ENCODE measurements around the gene SPAG17. TPM values are rescaled to one million over a fixed set of nuclear protein-coding genes. Genes with fewer than 3 reads are reported as not detected.

Gene SPAG17
- total and polyA plus RNA-seq, 8 donors, result 1.3 to 18.3 (median 9.7) TPM

DNA sequence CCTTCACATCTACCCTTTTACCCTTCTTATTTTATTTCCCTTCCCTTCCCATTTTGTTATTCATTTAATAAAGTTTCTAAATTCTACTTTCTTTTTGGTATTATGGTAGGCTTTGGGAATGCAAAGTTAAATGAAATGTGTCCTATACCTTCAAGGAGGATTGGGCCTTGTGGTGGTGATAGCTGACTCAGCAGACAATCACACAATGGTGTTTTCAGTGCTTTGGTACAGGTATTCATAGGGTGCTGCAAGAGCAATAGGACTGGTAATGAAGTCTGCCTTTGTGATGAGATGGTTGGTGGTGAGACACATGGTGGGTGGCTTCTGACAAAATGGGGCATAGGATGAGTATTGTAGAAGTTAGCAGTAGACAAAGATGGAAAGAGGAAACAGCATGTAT is 21.9 kb upstream of the SPAG17 start:
- ATAC-seq, result no peak
- Histone ChIP-seq H3K4me1 (no peaks in the 10 kb centered on the region), H3K36me3 (no peaks in the 10 kb centered on the region), H3K4me3 (no peak overlapping the region), H3K27ac (no peak overlapping the region), H3K9me3 (no peaks in the 10 kb centered on the region), H3K27me3 (no peaks in the 10 kb centered on the region)
- intact Hi-C loops (cut with DNase I), result no loop called here
- TF ChIP-seq CTCF (IDR thresholded peaks at IDR 0.05), result no peak
- DNase-seq, result no peak

DNA sequence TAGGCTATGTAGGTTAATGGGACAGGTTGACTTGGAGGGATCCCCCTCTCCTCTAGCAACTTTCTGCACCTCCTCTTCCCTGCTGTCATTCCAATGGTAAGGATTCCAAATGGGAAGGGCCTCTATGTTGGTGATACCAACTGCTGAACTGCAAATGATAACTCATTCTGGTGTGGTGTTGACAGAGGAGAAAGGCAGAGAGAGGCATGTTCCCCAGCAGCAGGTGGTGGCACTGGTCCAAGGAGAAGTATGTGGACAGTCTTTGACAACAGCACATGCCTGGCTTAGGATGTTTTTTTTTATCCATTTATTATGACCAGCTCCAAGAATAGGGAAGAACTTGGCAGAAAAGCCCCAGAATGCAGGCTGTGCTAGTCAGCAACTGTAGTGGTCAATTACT is 19.6 kb upstream of the SPAG17 start:
- intact Hi-C loops (cut with DNase I), result no loop called here
- no peak for ATAC-seq

DNA sequence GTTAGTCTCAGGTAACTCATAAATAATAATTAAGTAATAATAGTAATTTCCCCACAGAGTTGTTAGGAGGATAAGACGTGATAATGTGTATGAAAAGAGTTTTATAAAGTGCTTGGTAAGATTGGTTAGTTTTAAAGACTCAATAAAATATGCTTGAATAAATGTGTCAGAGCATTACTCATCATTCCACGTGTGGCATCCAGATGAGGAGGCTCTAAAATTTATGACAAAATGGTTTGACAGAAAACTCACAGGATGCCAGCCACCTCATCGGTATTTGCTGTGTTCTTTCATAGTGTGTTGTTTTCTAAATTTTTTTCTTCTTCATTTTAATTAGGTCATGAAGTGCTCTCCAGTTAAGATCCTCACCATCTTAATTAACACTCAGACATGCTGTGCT is 19.1 kb upstream of the SPAG17 start:
- Histone ChIP-seq H3K4me1 (no peaks in the 10 kb centered on the region), H3K27ac (no peak overlapping the region), H3K9me3 (no peaks in the 10 kb centered on the region), H3K27me3 (no peaks in the 10 kb centered on the region), H3K36me3 (no peaks in the 10 kb centered on the region), H3K4me3 (no peak overlapping the region)
- intact Hi-C loops (cut with DNase I), result no loop called here
- DNase-seq, result no peak
- no peak for TF ChIP-seq CTCF (IDR thresholded peaks at IDR 0.05)
- ATAC-seq, result no peak

More for the DNA sequence above, 19.6 kb upstream of the SPAG17 start:
- TF ChIP-seq CTCF (IDR thresholded peaks at IDR 0.05), result no peak
- no peaks in the 10 kb centered on the region for H3K36me3 ChIP-seq
- no peak overlapping the region for H3K4me3 ChIP-seq
- no peak for DNase-seq
- no peaks in the 10 kb centered on the region for H3K9me3 ChIP-seq
- no peaks in the 10 kb centered on the region for H3K27me3 ChIP-seq
- H3K4me1 ChIP-seq, result no peaks in the 10 kb centered on the region
- H3K27ac ChIP-seq, result no peak overlapping the region

- no peaks in the 10 kb centered on the region for H3K9me3 ChIP-seq
- no peaks in the 10 kb centered on the region for H3K4me1 ChIP-seq
- no peak for ATAC-seq
- DNase-seq, result no peak
- no peak overlapping the region for H3K27ac ChIP-seq
- H3K4me3 ChIP-seq, result no peak overlapping the region
- no peak for TF ChIP-seq CTCF (IDR thresholded peaks at IDR 0.05)
- intact Hi-C loops (cut with DNase I), result no loop called here
- H3K36me3 ChIP-seq, result no peaks in the 10 kb centered on the region
- no peaks in the 10 kb centered on the region for H3K27me3 ChIP-seq
These were observed 17.1 kb upstream of the SPAG17 start for GRCh38 chr1:118202076-118202608.

GRCh38 chr1:118201524-118201923 is 16.5 kb upstream of the SPAG17 start:
- intact Hi-C loops (cut with DNase I), result no loop called here
- Histone ChIP-seq H3K36me3 (no peaks in the 10 kb centered on the region), H3K4me3 (no peak overlapping the region), H3K4me1 (no peaks in the 10 kb centered on the region), H3K27me3 (no peaks in the 10 kb centered on the region), H3K9me3 (no peaks in the 10 kb centered on the region), H3K27ac (no peak overlapping the region)
- DNase-seq (no peak), ATAC-seq (no peak)
- no peak for TF ChIP-seq CTCF (IDR thresholded peaks at IDR 0.05)
